Astrocyte (in vitro differentiated cells and primary cell): Measurements from ENCODE around the gene GGA2.

Experiments
- EZH2 ChIP-seq: IDR thresholded peaks from 2 replicates; pipeline ENCODE4 v1.6.1; 2012; ENCODE audit warnings: mild to moderate bottlenecking, low read length, inconsistent platforms; ENCODE audit not compliant: insufficient read depth
- TF ChIP-seq, protein P1 (sequence below): IDR thresholded peaks from 2 replicates; pipeline ENCODE4 v1.5.1; 2011; ENCODE audit warnings: low read depth, mild to moderate bottlenecking, inconsistent platforms, low read length, moderate library complexity; ENCODE audit not compliant: insufficient read depth

GRCh38 chr16:23549938-23550337, 39.6 kb upstream of the GGA2 start:
- TF ChIP-seq, protein P1, sequence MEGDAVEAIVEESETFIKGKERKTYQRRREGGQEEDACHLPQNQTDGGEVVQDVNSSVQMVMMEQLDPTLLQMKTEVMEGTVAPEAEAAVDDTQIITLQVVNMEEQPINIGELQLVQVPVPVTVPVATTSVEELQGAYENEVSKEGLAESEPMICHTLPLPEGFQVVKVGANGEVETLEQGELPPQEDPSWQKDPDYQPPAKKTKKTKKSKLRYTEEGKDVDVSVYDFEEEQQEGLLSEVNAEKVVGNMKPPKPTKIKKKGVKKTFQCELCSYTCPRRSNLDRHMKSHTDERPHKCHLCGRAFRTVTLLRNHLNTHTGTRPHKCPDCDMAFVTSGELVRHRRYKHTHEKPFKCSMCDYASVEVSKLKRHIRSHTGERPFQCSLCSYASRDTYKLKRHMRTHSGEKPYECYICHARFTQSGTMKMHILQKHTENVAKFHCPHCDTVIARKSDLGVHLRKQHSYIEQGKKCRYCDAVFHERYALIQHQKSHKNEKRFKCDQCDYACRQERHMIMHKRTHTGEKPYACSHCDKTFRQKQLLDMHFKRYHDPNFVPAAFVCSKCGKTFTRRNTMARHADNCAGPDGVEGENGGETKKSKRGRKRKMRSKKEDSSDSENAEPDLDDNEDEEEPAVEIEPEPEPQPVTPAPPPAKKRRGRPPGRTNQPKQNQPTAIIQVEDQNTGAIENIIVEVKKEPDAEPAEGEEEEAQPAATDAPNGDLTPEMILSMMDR: no peak
- no peak for TF ChIP-seq EZH2
